ENCODE measurements around the gene NIFK. TPM values are rescaled to one million over a fixed set of nuclear protein-coding genes. Genes with fewer than 3 reads are reported as not detected.
A peak's percentile ranks its signal among the peaks of the same experiment; 100 is the strongest.
"Not testable (repeated sequence)": the region's sequence is repeated elsewhere in the genome, so short reads cannot be mapped to it uniquely, and the experiment has no call there.

NIFK gene
- total RNA-seq, 2 donors from 2014 or later, result 22.1 to 33.6 TPM

- peak; percentile 77 to 83 for ATAC-seq
- no peak for DNase-seq
- intact Hi-C loops (cut with DNase I), result loop anchor here in 1 of 2 donors (5.0 kb wide), 1 partner anchor 167 kb away; the partner anchor contains the start of gene RNU4ATAC
Measured at GRCh38 chr2:121699421-121700333, 37.0 kb downstream of the NIFK start.

DNA sequence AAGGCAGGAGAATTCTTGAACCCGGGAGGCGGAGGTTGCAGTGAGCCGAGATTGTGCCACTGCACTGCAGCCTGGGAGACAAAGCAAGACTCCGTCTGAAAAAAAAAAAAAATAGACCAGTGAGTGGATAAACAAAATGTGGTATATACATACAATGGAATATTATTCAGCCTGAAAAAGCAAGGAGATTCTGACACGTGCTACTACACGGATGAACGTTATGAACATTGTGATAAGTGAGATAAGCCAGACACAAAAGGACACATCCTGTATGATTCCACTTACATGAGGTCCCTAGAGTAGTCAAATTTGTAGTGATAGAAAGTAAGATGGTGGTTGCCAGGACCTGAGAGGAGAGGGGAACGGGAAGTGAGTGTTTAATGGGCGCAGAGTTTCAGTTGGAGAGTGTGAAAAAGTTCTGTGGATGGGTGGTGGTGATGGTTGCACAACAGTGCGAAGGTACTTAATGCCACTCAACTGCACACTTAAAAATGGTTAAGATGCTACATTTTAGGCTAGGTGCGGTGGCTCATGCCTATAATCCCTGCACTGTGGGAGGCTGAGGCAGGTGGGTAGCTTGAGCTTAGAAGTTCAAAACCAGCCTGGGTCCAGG is 38.3 kb downstream of the NIFK start:
- intact Hi-C loops (cut with DNase I), result loop anchor here in 1 of 2 donors (5.0 kb wide), 1 partner anchor 166 kb away; the partner anchor contains the start of gene RNU4ATAC
- no peak for ATAC-seq
- DNase-seq, result no peak

- no peak for ATAC-seq
- intact Hi-C loops (cut with DNase I), result loop anchor here in 1 of 2 donors (5.0 kb wide), 1 partner anchor 165 kb away; the partner anchor contains the start of gene RNU4ATAC
- DNase-seq, result no peak
Measured at GRCh38 chr2:121697108-121697631, 39.5 kb downstream of the NIFK start.

- intact Hi-C loops (cut with DNase I), result loop anchor here in 1 of 2 donors (5.0 kb wide), 1 partner anchor 164 kb away; the partner anchor contains the start of gene RNU4ATAC
- no peak for ATAC-seq
- no peak for DNase-seq
Measured at GRCh38 chr2:121696410-121696930, 40.2 kb downstream of the NIFK start.

DNA sequence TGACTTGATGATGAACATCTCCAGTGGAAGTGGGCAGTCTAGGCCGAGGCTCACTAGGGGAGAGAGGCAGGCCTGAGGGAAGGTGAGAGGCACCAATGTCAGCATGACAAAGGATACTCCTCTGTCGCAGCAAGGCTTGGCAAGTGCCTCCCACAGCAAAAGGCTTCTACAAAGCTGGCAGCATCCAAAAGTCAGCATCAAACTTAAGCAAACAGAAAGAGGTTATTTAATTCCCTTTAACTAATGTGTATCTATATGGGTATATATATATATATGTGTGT is 41.6 kb downstream of the NIFK start:
- intact Hi-C loops (cut with DNase I), result loop anchor here in 1 of 2 donors (5.0 kb wide), 1 partner anchor 163 kb away; the partner anchor contains the start of gene RNU4ATAC
- no peak for DNase-seq
- no peak for ATAC-seq

DNA sequence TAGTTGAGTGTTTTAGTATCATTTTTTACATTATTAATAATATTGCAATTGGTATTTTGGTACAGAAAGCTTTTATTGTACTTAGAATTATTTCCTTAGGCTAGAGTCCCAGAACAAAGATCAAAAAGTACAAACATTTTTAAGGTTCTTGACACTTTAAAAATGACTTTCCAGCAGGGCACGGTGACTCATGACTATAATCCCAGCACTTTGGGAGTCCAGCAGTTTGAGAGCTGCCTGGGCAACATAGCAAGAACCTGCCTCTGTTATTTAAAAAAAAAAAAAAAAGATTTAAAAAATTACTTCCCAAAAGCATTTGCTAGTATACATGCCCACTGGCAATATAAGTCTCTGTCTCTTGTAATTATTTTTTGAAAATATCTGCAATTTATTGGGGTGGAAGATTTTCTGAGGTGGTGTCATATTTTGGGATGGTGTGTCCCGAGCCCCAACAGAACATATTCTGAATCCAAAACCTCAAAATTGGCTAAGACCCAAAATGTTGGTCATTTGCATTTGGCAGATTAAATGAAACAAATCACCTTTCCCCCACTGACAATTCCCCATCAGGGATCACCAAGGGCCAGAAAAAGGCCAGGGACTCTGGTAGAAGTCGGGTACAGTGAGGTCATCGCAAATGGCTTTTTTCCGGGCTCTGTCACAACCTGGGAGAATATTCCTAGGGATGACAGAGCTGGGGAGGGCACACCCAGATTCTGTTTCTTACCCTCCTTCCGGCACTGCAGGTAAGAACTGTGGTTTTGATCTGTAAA is 42.1 kb downstream of the NIFK start:
- DNase-seq (no peak), ATAC-seq (no peak)
- intact Hi-C loops (cut with DNase I), result loop anchor here in 1 of 2 donors (5.0 kb wide), 1 partner anchor 162 kb away; the partner anchor contains the start of gene RNU4ATAC

- intact Hi-C loops (cut with DNase I); ATAC-seq; DNase-seq: not testable (repeated sequence)
Measured at GRCh38 chr2:121690572-121690971, 46.1 kb downstream of the NIFK start.

DNA sequence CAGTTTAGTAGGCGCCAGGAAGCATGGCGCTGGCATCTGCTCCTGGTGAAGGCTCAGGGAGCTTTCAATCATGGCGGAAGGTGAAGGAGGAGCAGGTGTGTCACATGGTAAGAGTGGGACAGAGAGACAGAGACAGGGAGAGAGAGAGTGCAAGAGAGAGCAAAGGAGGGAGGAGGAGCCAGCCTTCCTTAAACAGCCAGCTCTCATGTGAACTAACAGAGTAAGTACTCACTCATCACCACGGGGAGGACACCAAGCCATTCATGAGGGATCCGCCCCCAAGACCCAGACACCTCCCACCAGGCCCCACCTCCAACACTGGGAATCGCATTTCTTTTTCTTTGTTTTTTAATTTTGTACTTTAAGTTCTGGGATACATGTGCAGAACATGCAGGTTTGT is 46.6 kb downstream of the NIFK start:
- ATAC-seq (no peak), DNase-seq (no peak)
- intact Hi-C loops (cut with DNase I), result no loop called here

GRCh38 chr2:121689356-121689755 is 47.3 kb downstream of the NIFK start:
- intact Hi-C loops (cut with DNase I), result no loop called here
- ATAC-seq (peak in 1 of 2 donors; percentile 61), DNase-seq (peak; percentile 31)

GRCh38 chr2:121688820-121689219 is 47.9 kb downstream of the NIFK start:
- DNase-seq, result no peak
- no peak for ATAC-seq
- intact Hi-C loops (cut with DNase I), result no loop called here

DNA sequence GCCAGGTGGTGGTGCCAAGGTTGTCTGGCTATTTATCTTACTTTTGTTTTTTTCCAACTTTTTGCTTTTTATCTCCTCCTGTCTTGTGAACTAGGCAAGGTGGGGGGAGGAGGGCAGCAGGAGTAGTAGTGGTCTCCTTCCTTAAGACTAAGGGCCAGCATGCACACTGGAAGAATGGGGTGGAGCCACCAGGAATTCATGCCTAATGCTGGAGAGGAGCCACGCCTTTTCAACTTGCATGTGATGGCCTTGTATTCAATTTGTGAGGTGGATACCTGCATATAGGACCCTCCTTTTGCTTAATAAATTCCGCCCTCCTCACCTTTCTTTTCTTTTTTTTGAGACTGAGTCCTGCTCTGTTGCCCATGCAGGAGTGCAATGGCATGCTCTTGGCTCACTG is 49.8 kb downstream of the NIFK start:
- ATAC-seq, result no peak
- no peak for DNase-seq
- intact Hi-C loops (cut with DNase I), result no loop called here

DNA sequence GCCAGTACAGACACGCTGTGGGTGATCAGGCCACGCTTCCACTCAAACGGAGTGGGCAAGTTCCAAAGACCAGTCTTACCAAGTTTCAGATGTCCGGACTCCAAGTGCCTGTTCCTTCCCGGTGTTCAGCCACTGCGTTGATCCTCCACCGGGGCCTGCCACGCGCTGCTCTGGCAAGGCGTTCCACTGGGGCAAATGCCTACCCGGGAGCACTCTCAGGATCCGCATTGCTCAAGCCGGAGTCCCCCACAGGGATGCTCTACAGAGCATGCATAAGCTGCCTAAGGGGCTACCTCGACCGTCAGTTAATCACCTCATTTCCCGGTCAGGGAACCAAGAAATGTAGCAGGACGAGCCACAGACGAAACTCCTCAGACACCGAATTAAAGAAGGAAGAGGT is 50.5 kb downstream of the NIFK start:
- DNase-seq (no peak), ATAC-seq (no peak)
- intact Hi-C loops (cut with DNase I), result no loop called here

DNA sequence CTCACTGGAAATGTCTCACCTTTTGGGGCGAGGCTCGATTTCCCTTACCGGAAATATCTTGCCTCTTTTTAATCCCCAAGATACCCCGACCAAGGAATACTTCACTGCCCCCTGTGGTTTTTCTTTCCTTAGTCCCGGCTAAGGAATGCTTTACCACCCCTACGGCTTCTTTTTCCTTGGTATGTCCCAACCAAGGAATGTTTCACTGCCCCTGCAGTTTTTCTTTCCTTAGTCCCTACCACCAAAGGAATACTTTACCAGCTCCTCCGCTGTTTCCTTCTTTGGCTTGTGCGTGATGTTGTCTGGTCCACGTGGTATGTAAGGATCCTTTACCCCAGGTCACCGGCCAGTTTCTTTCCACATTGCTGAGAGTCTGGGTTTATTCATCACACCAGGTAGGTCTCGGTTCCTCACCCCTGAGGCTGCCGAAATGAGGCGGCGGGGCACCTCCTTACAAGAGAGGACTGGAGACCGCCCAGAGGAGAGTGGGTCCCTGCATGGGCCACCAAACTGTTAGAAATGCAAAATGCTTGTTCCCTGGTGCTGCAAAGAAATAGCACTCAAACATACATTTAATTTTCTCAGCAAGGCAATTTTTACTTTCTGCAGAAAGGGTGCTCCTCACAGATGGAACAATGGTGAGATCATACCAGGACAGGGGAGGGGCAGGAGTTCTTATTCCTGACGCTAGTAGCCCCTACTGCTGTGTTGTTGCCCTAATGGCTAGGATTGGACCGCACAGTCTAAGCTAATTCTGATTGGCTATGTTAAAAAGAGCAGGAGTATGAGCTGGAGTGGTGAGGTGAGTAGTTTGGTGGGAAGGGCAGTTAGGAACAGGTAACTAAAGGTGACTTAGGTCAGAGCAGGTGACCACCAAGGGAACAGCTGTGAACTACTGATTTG is 54.0 kb downstream of the NIFK start:
- no peak for ATAC-seq
- intact Hi-C loops (cut with DNase I), result no loop called here
- no peak for DNase-seq

DNA sequence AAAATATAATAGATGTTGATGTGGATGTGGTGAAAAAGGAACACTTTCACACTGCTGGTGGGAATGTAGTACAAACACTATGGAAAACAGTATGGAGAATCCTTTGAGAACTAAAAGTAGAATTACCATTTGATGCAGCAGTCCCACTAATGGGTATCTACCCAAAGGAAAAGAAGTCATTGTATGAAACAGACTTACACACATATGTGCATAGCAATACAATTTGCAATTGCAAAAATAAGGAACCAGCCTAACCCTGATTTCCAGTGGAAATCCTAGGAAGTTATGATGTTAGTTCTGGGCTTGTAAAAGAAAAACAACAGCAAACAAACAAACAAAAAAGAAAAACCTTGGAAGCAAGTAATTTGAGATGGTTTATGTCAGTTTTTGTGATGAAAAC is 58.8 kb downstream of the NIFK start:
- intact Hi-C loops (cut with DNase I), result no loop called here
- ATAC-seq, result no peak
- no peak for DNase-seq

Measured in left cardiac atrium (tissue), 4 donors.